Stomach smooth muscle (tissue), 2 donors: ENCODE measurements around the gene RPS10.

Experiments
- H3K27ac ChIP-seq: one replicate; pipeline ENCODE4 v1.7.0; 2013; ENCODE audit warnings: mild to moderate bottlenecking, low read length, inconsistent platforms
- H3K27me3 ChIP-seq, 2 donors: one replicate each; pipeline ENCODE4 v1.7.0; 2013; ENCODE audit warnings: low read length in 2 of 2; ENCODE audit not compliant: insufficient read depth in 2 of 2, control insufficient read depth in 1 of 2
- H3K36me3 ChIP-seq, 2 donors: one replicate each; pipeline ENCODE4 v1.7.0; 2013; ENCODE audit warnings: low read length in 2 of 2; ENCODE audit not compliant: control insufficient read depth in 2 of 2, insufficient read depth in 2 of 2
- H3K4me1 ChIP-seq: one replicate; pipeline ENCODE4 v1.7.0; 2013; ENCODE audit warnings: low read length; ENCODE audit not compliant: control insufficient read depth, insufficient read depth
- H3K4me3 ChIP-seq, 2 donors: one replicate each; pipeline ENCODE4 v1.7.0; 2013; ENCODE audit warnings: low read length in 2 of 2
- H3K9ac ChIP-seq, 2 donors: one replicate each; pipeline ENCODE4 v1.7.0; 2013; ENCODE audit warnings: low read length in 2 of 2, mild to moderate bottlenecking in 1 of 2
- H3K9me3 ChIP-seq, 2 donors: one replicate each; pipeline ENCODE4 v1.7.0; 2013; ENCODE audit warnings: low read length in 2 of 2; ENCODE audit not compliant: control insufficient read depth in 2 of 2
- donor health status: healthy.
- donor health status: Pancreatic carcinoma.

The RPS10 gene

GRCh38 chr6:34370361-34370760 lies 55.5 kb downstream of the RPS10 start:
- H3K9ac ChIP-seq = no peak overlapping the region
- H3K36me3 ChIP-seq = no peaks in the 10 kb centered on the region
- no peak overlapping the region for H3K4me3 ChIP-seq
- no peaks in the 10 kb centered on the region for H3K4me1 ChIP-seq
- H3K27me3 ChIP-seq = no peaks in the 10 kb centered on the region
- no peaks in the 10 kb centered on the region for H3K9me3 ChIP-seq
- H3K27ac ChIP-seq = no peak overlapping the region

- no peak overlapping the region for H3K9ac ChIP-seq
- H3K27me3 ChIP-seq = no peaks in the 10 kb centered on the region
- H3K4me3 ChIP-seq = no peak overlapping the region
- H3K9me3 ChIP-seq = no peaks in the 10 kb centered on the region
- no peaks in the 10 kb centered on the region for H3K36me3 ChIP-seq
- H3K4me1 ChIP-seq = no peaks in the 10 kb centered on the region
- H3K27ac ChIP-seq = no peak overlapping the region
Measured at GRCh38 chr6:34369385-34369784, 56.5 kb downstream of the RPS10 start.
